SK-N-SH treated with all-trans-retinoic acid at 6 μM for 48 hours (cell line): Measurements from ENCODE around the gene KLF15.

ENCODE experiments used
- ATAC-seq: fragments of 200-7000 bp; cut with Tn5 transposase; 3 replicates; pipeline ENCODE4 v1.9.1; 2020; ENCODE audit warnings: mild to moderate bottlenecking, moderate library complexity
- ARNTL ChIP-seq: fragments of 450-650 bp; formaldehyde crosslinking; IDR thresholded peaks from 2 replicates; pipeline ENCODE4 v1.5.0; 2020; ENCODE audit warnings: low read depth, mild to moderate bottlenecking, moderate library complexity, borderline replicate concordance
- BACH2 ChIP-seq: fragments of 250-450 bp; sonication (Bioruptor Pico); IDR thresholded peaks from 2 replicates; pipeline ENCODE4 v1.9.0; 2021; ENCODE audit warnings: mild to moderate bottlenecking, borderline replicate concordance
- CREB5 ChIP-seq: fragments of 250-450 bp; sonication (Bioruptor Pico); IDR thresholded peaks from 2 replicates; pipeline ENCODE4 v1.5.1; 2020; ENCODE audit warnings: low read depth, mild to moderate bottlenecking, moderate library complexity
- CSDC2 ChIP-seq: fragments of 250-450 bp; sonication (Bioruptor Pico); IDR thresholded peaks from 2 replicates; pipeline ENCODE4 v1.5.0; 2020; ENCODE audit warnings: mild to moderate bottlenecking, moderate library complexity
- ESRRG ChIP-seq: fragments of 250-450 bp; sonication (Bioruptor Pico); IDR thresholded peaks from 2 replicates; pipeline ENCODE4 v1.6.1; 2021; ENCODE audit warnings: mild to moderate bottlenecking
- GLIS3 ChIP-seq: fragments of 250-450 bp; sonication (Bioruptor Pico); IDR thresholded peaks from 2 replicates; pipeline ENCODE4 v1.5.0; 2020; ENCODE audit warnings: mild to moderate bottlenecking, moderate library complexity
- ISL1 ChIP-seq: fragments of 250-450 bp; sonication (Bioruptor Pico); IDR thresholded peaks from 2 replicates; pipeline ENCODE4 v2.1.2; 2022; ENCODE audit warnings: mild to moderate bottlenecking, moderate library complexity
- OSR1 ChIP-seq: fragments of 250-450 bp; sonication (Bioruptor Pico); IDR thresholded peaks from 2 replicates; pipeline ENCODE4 v1.8.0; 2022; ENCODE audit warnings: moderate library complexity, mild to moderate bottlenecking, inconsistent platforms
- PPARA ChIP-seq: fragments of 250-450 bp; sonication (Bioruptor Pico); IDR thresholded peaks from 2 replicates; pipeline ENCODE4 v1.5.0; 2020; ENCODE audit warnings: mild to moderate bottlenecking, borderline replicate concordance
- RARB ChIP-seq: fragments of 250-450 bp; sonication (Bioruptor Pico); IDR thresholded peaks from 2 replicates; pipeline ENCODE4 v1.8.0; 2021; ENCODE audit warnings: mild to moderate bottlenecking, moderate library complexity
- SNAI2 ChIP-seq: fragments of 250-450 bp; sonication (Bioruptor Pico); IDR thresholded peaks from 2 replicates; pipeline ENCODE4 v1.5.0; 2020; ENCODE audit warnings: mild to moderate bottlenecking, moderate library complexity
- TCF4 ChIP-seq: fragments of 250-450 bp; sonication (Bioruptor Pico); IDR thresholded peaks from 2 replicates; pipeline ENCODE4 v1.8.0; 2021; ENCODE audit warnings: mild to moderate bottlenecking, moderate library complexity, borderline replicate concordance
- TOX ChIP-seq: fragments of 250-450 bp; sonication (Bioruptor Pico); IDR thresholded peaks from 2 replicates; pipeline ENCODE4 v1.8.0; 2021; ENCODE audit warnings: mild to moderate bottlenecking, moderate library complexity, borderline replicate concordance
- TSHZ2 ChIP-seq: fragments of 250-450 bp; sonication (Bioruptor Pico); IDR thresholded peaks from 2 replicates; pipeline ENCODE4 v1.5.0; 2020; ENCODE audit warnings: mild to moderate bottlenecking, moderate library complexity
- ZC3H10 ChIP-seq: fragments of 250-450 bp; sonication (Bioruptor Pico); IDR thresholded peaks from 2 replicates; pipeline ENCODE4 v1.5.1; 2021; ENCODE audit warnings: mild to moderate bottlenecking, moderate library complexity
- ZFP3 ChIP-seq: fragments of 250-450 bp; sonication (Bioruptor Pico); IDR thresholded peaks from 2 replicates; pipeline ENCODE4 v1.5.0; 2020; ENCODE audit warnings: mild to moderate bottlenecking, moderate library complexity
- ZNF565 ChIP-seq: fragments of 450-650 bp; formaldehyde crosslinking; conservative IDR thresholded peaks from 2 replicates; pipeline ENCODE4 v1.5.0; 2020; ENCODE audit warnings: low read depth, mild to moderate bottlenecking, moderate library complexity
- ZNF70 ChIP-seq: fragments of 450-650 bp; formaldehyde crosslinking; IDR thresholded peaks from 2 replicates; pipeline ENCODE4 v1.5.0; 2020; ENCODE audit warnings: mild to moderate bottlenecking, moderate library complexity
- ZNF8 ChIP-seq: fragments of 450-650 bp; formaldehyde crosslinking; IDR thresholded peaks from 2 replicates; pipeline ENCODE4 v1.5.0; 2020; ENCODE audit warnings: mild to moderate bottlenecking, moderate library complexity
- TF ChIP-seq, protein P1 (sequence below): fragments of 250-450 bp; sonication (Bioruptor Pico); IDR thresholded peaks from 2 replicates; pipeline ENCODE4 v1.8.0; 2021; ENCODE audit warnings: low read depth, mild to moderate bottlenecking, moderate library complexity, borderline replicate concordance
- TF ChIP-seq, protein P2 (sequence below): fragments of 250-450 bp; sonication (Bioruptor Pico); IDR thresholded peaks from 2 replicates; pipeline ENCODE4 v1.8.0; 2020; ENCODE audit warnings: mild to moderate bottlenecking, moderate library complexity, borderline replicate concordance
- TF ChIP-seq, protein P3 (sequence below): fragments of 250-450 bp; sonication (Bioruptor Pico); IDR thresholded peaks from 2 replicates; pipeline ENCODE4 v1.5.1; 2021; ENCODE audit warnings: mild to moderate bottlenecking, moderate library complexity

KLF15 gene

GRCh38 chr3:126345231-126345630, 12.0 kb downstream of the KLF15 start:
- no peak for ATAC-seq

GRCh38 chr3:126344380-126345041, 12.7 kb downstream of the KLF15 start:
- ATAC-seq: no peak
- TF ChIP-seq ZNF565 (CRISPR knock-in tag) (no peak), PPARA (CRISPR knock-in tag) (no peak), SNAI2 (CRISPR knock-in tag) (no peak), ZNF70 (CRISPR knock-in tag) (no peak), ZNF8 (CRISPR knock-in tag) (no peak), TCF4 (CRISPR knock-in tag) (no peak), CSDC2 (CRISPR knock-in tag) (no peak), TSHZ2 (no peak), BACH2 (CRISPR knock-in tag) (no peak), ZFP3 (CRISPR knock-in tag) (no peak), ZC3H10 (no peak), GLIS3 (CRISPR knock-in tag) (no peak), TOX (CRISPR knock-in tag) (no peak), ISL1 (CRISPR knock-in tag) (no peak), RARB (CRISPR knock-in tag) (no peak)
- TF ChIP-seq, protein P1, sequence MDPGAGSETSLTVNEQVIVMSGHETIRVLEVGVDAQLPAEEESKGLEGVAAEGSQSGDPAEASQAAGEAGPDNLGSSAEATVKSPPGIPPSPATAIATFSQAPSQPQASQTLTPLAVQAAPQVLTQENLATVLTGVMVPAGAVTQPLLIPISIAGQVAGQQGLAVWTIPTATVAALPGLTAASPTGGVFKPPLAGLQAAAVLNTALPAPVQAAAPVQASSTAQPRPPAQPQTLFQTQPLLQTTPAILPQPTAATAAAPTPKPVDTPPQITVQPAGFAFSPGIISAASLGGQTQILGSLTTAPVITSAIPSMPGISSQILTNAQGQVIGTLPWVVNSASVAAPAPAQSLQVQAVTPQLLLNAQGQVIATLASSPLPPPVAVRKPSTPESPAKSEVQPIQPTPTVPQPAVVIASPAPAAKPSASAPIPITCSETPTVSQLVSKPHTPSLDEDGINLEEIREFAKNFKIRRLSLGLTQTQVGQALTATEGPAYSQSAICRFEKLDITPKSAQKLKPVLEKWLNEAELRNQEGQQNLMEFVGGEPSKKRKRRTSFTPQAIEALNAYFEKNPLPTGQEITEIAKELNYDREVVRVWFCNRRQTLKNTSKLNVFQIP (CRISPR knock-in tag): no peak
- TF ChIP-seq, protein P2, sequence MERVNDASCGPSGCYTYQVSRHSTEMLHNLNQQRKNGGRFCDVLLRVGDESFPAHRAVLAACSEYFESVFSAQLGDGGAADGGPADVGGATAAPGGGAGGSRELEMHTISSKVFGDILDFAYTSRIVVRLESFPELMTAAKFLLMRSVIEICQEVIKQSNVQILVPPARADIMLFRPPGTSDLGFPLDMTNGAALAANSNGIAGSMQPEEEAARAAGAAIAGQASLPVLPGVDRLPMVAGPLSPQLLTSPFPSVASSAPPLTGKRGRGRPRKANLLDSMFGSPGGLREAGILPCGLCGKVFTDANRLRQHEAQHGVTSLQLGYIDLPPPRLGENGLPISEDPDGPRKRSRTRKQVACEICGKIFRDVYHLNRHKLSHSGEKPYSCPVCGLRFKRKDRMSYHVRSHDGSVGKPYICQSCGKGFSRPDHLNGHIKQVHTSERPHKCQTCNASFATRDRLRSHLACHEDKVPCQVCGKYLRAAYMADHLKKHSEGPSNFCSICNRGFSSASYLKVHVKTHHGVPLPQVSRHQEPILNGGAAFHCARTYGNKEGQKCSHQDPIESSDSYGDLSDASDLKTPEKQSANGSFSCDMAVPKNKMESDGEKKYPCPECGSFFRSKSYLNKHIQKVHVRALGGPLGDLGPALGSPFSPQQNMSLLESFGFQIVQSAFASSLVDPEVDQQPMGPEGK: no peak
- TF ChIP-seq, protein P3, sequence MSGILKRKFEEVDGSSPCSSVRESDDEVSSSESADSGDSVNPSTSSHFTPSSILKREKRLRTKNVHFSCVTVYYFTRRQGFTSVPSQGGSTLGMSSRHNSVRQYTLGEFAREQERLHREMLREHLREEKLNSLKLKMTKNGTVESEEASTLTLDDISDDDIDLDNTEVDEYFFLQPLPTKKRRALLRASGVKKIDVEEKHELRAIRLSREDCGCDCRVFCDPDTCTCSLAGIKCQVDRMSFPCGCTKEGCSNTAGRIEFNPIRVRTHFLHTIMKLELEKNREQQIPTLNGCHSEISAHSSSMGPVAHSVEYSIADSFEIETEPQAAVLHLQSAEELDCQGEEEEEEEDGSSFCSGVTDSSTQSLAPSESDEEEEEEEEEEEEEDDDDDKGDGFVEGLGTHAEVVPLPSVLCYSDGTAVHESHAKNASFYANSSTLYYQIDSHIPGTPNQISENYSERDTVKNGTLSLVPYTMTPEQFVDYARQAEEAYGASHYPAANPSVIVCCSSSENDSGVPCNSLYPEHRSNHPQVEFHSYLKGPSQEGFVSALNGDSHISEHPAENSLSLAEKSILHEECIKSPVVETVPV (CRISPR knock-in tag): no peak

More at GRCh38 chr3:126345231-126345630, 12.0 kb downstream of the KLF15 start:
- TF ChIP-seq ARNTL (CRISPR knock-in tag): no peak
- TF ChIP-seq ZNF565 (CRISPR knock-in tag): no peak
- no peak for TF ChIP-seq OSR1
- TF ChIP-seq ZFP3 (CRISPR knock-in tag): no peak
- TF ChIP-seq CREB5 (CRISPR knock-in tag): no peak
- TF ChIP-seq PPARA (CRISPR knock-in tag): no peak
- no peak for TF ChIP-seq TCF4 (CRISPR knock-in tag)
- no peak for TF ChIP-seq TSHZ2
- no peak for TF ChIP-seq ZNF8 (CRISPR knock-in tag)
- no peak for TF ChIP-seq RARB (CRISPR knock-in tag)
- TF ChIP-seq ZNF70 (CRISPR knock-in tag): no peak
- TF ChIP-seq ESRRG (CRISPR knock-in tag): no peak
